D721Med (cell line): ENCODE measurements around the gene PGRMC2.

Source experiments
- DNase-seq: peaks from one replicate; pipeline ENCODE4 v3.0.0; 2011; ENCODE audit warnings: low spot score; ENCODE audit not compliant: insufficient read length
- FAIRE-seq: peaks from 2 replicates; lab custom pipeline; 2011; peaks lifted over from hg19 to GRCh38; lab: Jason Lieb, UNC
- CTCF ChIP-seq: IDR thresholded peaks from 2 replicates; pipeline ENCODE4 v1.5.1; 2012; ENCODE audit warnings: mild to moderate bottlenecking, control low read depth; ENCODE audit not compliant: insufficient read depth; ENCODE audit errors: missing control alignments

PGRMC2 gene

GRCh38 chr4:128287141-128287870 is at the start of gene PGRMC2:
TSS of gene PGRMC2 (minus strand) at chr4:128287813. CDS start at chr4:128287790, 23 bp downstream.
- FAIRE-seq: no peak
- no peak for DNase-seq
- TF ChIP-seq CTCF: no peak

GRCh38 chr4:128335541-128335940 is 47.9 kb upstream of the PGRMC2 start:
- no peak for FAIRE-seq
- no peak for TF ChIP-seq CTCF
- no peak for DNase-seq

- FAIRE-seq: no peak
- DNase-seq: no peak
- TF ChIP-seq CTCF: no peak
Observed at GRCh38 chr4:128334256-128334655, 46.6 kb upstream of the PGRMC2 start.

- no peak for TF ChIP-seq CTCF
- DNase-seq (no peak), FAIRE-seq (no peak)
Observed at GRCh38 chr4:128333309-128334018, 45.9 kb upstream of the PGRMC2 start.

GRCh38 chr4:128332081-128332480 is 44.5 kb upstream of the PGRMC2 start:
- FAIRE-seq (no peak), DNase-seq (no peak)
- TF ChIP-seq CTCF: no peak

GRCh38 chr4:128329638-128330037 is 42.0 kb upstream of the PGRMC2 start:
- FAIRE-seq: no peak

More at GRCh38 chr4:128329638-128330037, 42.0 kb upstream of the PGRMC2 start:
- no peak for DNase-seq
- no peak for TF ChIP-seq CTCF
